K562 (cell line): ENCODE data around the gene SCAP. TPM values are rescaled to one million over a fixed set of nuclear protein-coding genes. Genes with fewer than 3 reads are reported as not detected.

ENCODE experiments used
- ATAC-seq: fragments of 200-7000 bp; cut with Tn5 transposase; 3 replicates; pipeline ENCODE4 v1.9.1; 2020; ENCODE audit warnings: moderate library complexity
- BruUV-seq: library from RNA; stranded (reverse); fragments of 400-500 nt; replicated peaks from 2 replicates; lab custom pipeline; 2021; lab: Mats Ljungman, UMichigan
- CTCF ChIA-PET: fragments of 300-600 bp; formaldehyde crosslinking; extraction: SDS; loops from one replicate; lab custom pipeline; 2021; ENCODE audit warnings: low intra/inter-chr PET ratio; lab: Yijun Ruan, JAX
- POLR2A ChIA-PET: fragments of 300-600, 350-650 bp; sonication (Branson Sonifier 250); formaldehyde crosslinking; extraction: SDS; loops from one replicate; lab custom pipeline; 2021; ENCODE audit warnings: antibody characterized with exemption, inconsistent platforms; lab: Yijun Ruan, JAX
- DNase-seq, 4 experiments: peaks; one replicate each; pipeline versions ENCODE4 v3.0.0 to v3.0.0-alpha.2; 2011 to 2018; ENCODE audit warnings: low spot score in 3 of 4, mixed read lengths in 3 of 4; ENCODE audit errors: extremely low read depth in 1 of 4
- FAIRE-seq: peaks from 2 replicates; lab custom pipeline; 2011; peaks lifted over from hg19 to GRCh38; lab: Jason Lieb, UNC
- H2AFZ ChIP-seq: 2 replicates; pipeline ENCODE4 v1.6.0; 2011; ENCODE audit warnings: low read depth, low read length, control low read depth, inconsistent platforms
- H3K27ac ChIP-seq: fragments of 200-600 bp; 3 replicates; pipeline ENCODE4 v1.8.0; 2011; ENCODE audit warnings: low read depth, mild to moderate bottlenecking, control low read depth, inconsistent platforms, low read length, moderate library complexity, mixed read lengths; ENCODE audit errors: extremely low read depth
- H3K27me3 ChIP-seq, 2 experiments: fragments of 300-600 bp in 1 of 2; 2 replicates in 1 of 2; 3 replicates in 1 of 2; pipeline versions ENCODE4 v1.6.0 to v1.8.0; 2011; ENCODE audit warnings: inconsistent platforms in 2 of 2, low read length in 2 of 2, mild to moderate bottlenecking in 1 of 2, mixed read lengths in 1 of 2, moderate library complexity in 1 of 2; ENCODE audit not compliant: control insufficient read depth in 2 of 2, insufficient read depth in 2 of 2
- H3K36me3 ChIP-seq: fragments of 300-600 bp; 3 replicates; pipeline ENCODE4 v1.8.0; 2011; ENCODE audit warnings: mild to moderate bottlenecking, low read length, inconsistent platforms; ENCODE audit not compliant: control insufficient read depth, insufficient read depth
- H3K4me1 ChIP-seq, 2 experiments: fragments of 200-600 bp in 1 of 2; replicated peaks in 1 of 2; 2 replicates in 1 of 2; 3 replicates in 1 of 2; pipeline versions ENCODE4 v1.5.1 to v1.8.0; 2011; ENCODE audit warnings: inconsistent platforms in 2 of 2, low read length in 2 of 2, mild to moderate bottlenecking in 1 of 2, mixed read lengths in 1 of 2, moderate library complexity in 1 of 2; ENCODE audit not compliant: control insufficient read depth in 2 of 2, insufficient read depth in 2 of 2
- H3K4me2 ChIP-seq: 2 replicates; pipeline ENCODE4 v1.6.1; 2011; ENCODE audit warnings: low read length, control low read depth, inconsistent platforms, mixed read lengths; ENCODE audit not compliant: insufficient read depth
- H3K4me3 ChIP-seq: fragments of 200-600 bp; sonication (generic), shearing (Covaris generic); 2 replicates; pipeline ENCODE4 v1.5.1; 2016; ENCODE audit warnings: control low read depth, inconsistent platforms
- H3K79me2 ChIP-seq: fragments of 200-600 bp; 3 replicates; pipeline ENCODE4 v1.8.0; 2011; ENCODE audit warnings: low read length, inconsistent platforms; ENCODE audit not compliant: control insufficient read depth, insufficient read depth
- H3K9ac ChIP-seq, 2 experiments: 2 replicates each; pipeline versions ENCODE4 v1.6.0 to v1.6.1; 2011; ENCODE audit warnings: low read depth in 2 of 2, low read length in 2 of 2, control low read depth in 1 of 2, inconsistent platforms in 1 of 2, mild to moderate bottlenecking in 1 of 2, mixed read lengths in 1 of 2; ENCODE audit not compliant: insufficient read depth in 1 of 2
- H3K9me1 ChIP-seq: one replicate; pipeline ENCODE4 v1.6.0; 2011; ENCODE audit warnings: inconsistent platforms, mild to moderate bottlenecking, low read length, moderate library complexity; ENCODE audit not compliant: control insufficient read depth, insufficient read depth
- H3K9me3 ChIP-seq: replicated peaks from 2 replicates; pipeline ENCODE4 v1.5.1; 2011; ENCODE audit warnings: low read depth, low read length, inconsistent platforms; ENCODE audit not compliant: control insufficient read depth, insufficient read depth
- H4K20me1 ChIP-seq: replicated peaks from 2 replicates; pipeline ENCODE4 v1.6.1; 2011; ENCODE audit warnings: low read length, inconsistent platforms, mixed read lengths; ENCODE audit not compliant: control insufficient read depth, insufficient read depth
- ARID1B ChIP-seq: fragments of 450-650 bp; IDR thresholded peaks from 2 replicates; pipeline ENCODE4 v1.6.1; 2016; ENCODE audit warnings: antibody characterized with exemption, mild to moderate bottlenecking, inconsistent platforms
- CBX3 ChIP-seq, 2 experiments: IDR thresholded peaks; 1 replicate in 1 of 2; 2 replicates in 1 of 2; pipeline ENCODE4 v1.6.1; 2012; ENCODE audit warnings: inconsistent platforms in 2 of 2, low read length in 2 of 2, borderline replicate concordance in 1 of 2, control low read depth in 1 of 2
- DMBX1 ChIP-seq: fragments of 250-450 bp; sonication (Bioruptor Pico); IDR thresholded peaks from 2 replicates; pipeline ENCODE4 v1.8.0; 2022; ENCODE audit warnings: inconsistent platforms, mild to moderate bottlenecking, moderate library complexity, borderline replicate concordance
- EGR1 ChIP-seq: fragments of 450-650 bp; conservative IDR thresholded peaks from 2 replicates; pipeline ENCODE4 v1.6.1; 2017; ENCODE audit warnings: mild to moderate bottlenecking
- FOXA3 ChIP-seq, 2 experiments: fragments of 450-650 bp in 1 of 2; sonication (generic) in 1 of 2; formaldehyde crosslinking; IDR thresholded peaks in 1 of 2; conservative IDR thresholded peaks in 1 of 2; 2 replicates each; pipeline versions ENCODE4 v1.4.0 to v1.8.0; 2020 to 2022; ENCODE audit warnings: mild to moderate bottlenecking in 2 of 2, missing genetic modification reagents in 1 of 2
- GATA2 ChIP-seq: sonication (generic); formaldehyde crosslinking; IDR thresholded peaks from 2 replicates; pipeline ENCODE4 v1.4.0; 2020; ENCODE audit warnings: mild to moderate bottlenecking, missing genetic modification reagents
- GTF3C2 ChIP-seq: IDR thresholded peaks from 3 replicates; pipeline ENCODE4 v1.6.1; 2011; ENCODE audit warnings: borderline replicate concordance, mild to moderate bottlenecking, moderate library complexity; ENCODE audit not compliant: insufficient read length; ENCODE audit errors: extremely low read depth
- KAT2B ChIP-seq: IDR thresholded peaks from one replicate; pipeline ENCODE4 v1.6.1; 2012; ENCODE audit warnings: low read depth, mild to moderate bottlenecking, control low read depth, inconsistent platforms, low read length, moderate library complexity
- KHSRP ChIP-seq: fragments of 450-650 bp; IDR thresholded peaks from 2 replicates; pipeline ENCODE4 v1.6.1; 2017
- MBD1 ChIP-seq: fragments of 250-450 bp; sonication (Bioruptor Pico); IDR thresholded peaks from 2 replicates; pipeline ENCODE4 v1.8.0; 2022; ENCODE audit warnings: inconsistent platforms
- MYNN ChIP-seq, 2 experiments: sonication (generic); formaldehyde crosslinking in 1 of 2; IDR thresholded peaks; 2 replicates each; pipeline versions ENCODE4 v1.5.0 to v1.6.1; 2016 to 2020; ENCODE audit warnings: antibody characterized with exemption in 1 of 2, missing genetic modification reagents in 1 of 2
- NCOA6 ChIP-seq: fragments of 450-650 bp; IDR thresholded peaks from 2 replicates; pipeline ENCODE4 v1.6.1; 2017; ENCODE audit warnings: mild to moderate bottlenecking
- TRIM28 ChIP-seq: fragments of 450-650 bp; IDR thresholded peaks from 2 replicates; pipeline ENCODE4 v1.6.1; 2017
- ZBTB34 ChIP-seq: fragments of 250-450 bp; sonication (Bioruptor Pico); IDR thresholded peaks from 2 replicates; pipeline ENCODE4 v1.8.0; 2021; ENCODE audit warnings: mild to moderate bottlenecking, moderate library complexity
- ZBTB7A ChIP-seq: IDR thresholded peaks from 2 replicates; pipeline ENCODE4 v1.6.1; 2011; ENCODE audit warnings: low read depth, mild to moderate bottlenecking, low read length, moderate library complexity, borderline replicate concordance; ENCODE audit not compliant: control insufficient read depth
- ZNF311 ChIP-seq: fragments of 250-450 bp; sonication (Bioruptor Pico); IDR thresholded peaks from 2 replicates; pipeline ENCODE4 v1.4.0; 2020; ENCODE audit warnings: mild to moderate bottlenecking, moderate library complexity
- in situ Hi-C: fragments of 300-500 bp; cut with MboI; formaldehyde crosslinking; loops from 4 replicates; pipeline ENCODE4 v1.15.0; 2018; ENCODE audit warnings: inconsistent platforms, mixed read lengths
- intact Hi-C: fragments of 100-400 bp; cut with micrococcal nuclease; formaldehyde crosslinking; loops from 2 replicates; pipeline ENCODE4 v1.14.2; 2022
- polyA plus RNA-seq, 8 experiments: library from polyadenylated mRNA; depleted of rRNA in 4 of 8; stranded (reverse) in 5 of 8; unstranded in 3 of 8; fragments of >200 nt; fragmentation: Nextera tagmentation in 2 of 8; fragmentation: Illumina TruSeq in 1 of 8; extraction: Ambion mirVana in 2 of 8; extraction: Trizol in 1 of 8; gene quantifications; 2 replicates each; pipeline versions ENCODE4 v1.2.1 to v1.2.3, GENCODE V29; 2011 to 2014; ENCODE audit warnings: inconsistent platforms in 1 of 8, missing spikeins in 1 of 8
- total RNA-seq, 7 experiments: library from RNA; depleted of rRNA in 6 of 7; stranded (reverse); fragments of >200 nt in 6 of 7; fragmentation: Illumina TruSeq in 2 of 7; extraction: Trizol in 2 of 7; gene quantifications; 2 replicates each; pipeline versions ENCODE4 v1.2.1 to v1.2.3, GENCODE V29; 2011 to 2021; ENCODE audit warnings: low replicate concordance in 1 of 7

The SCAP gene
- total and polyA plus RNA-seq, 9 of the 15 experiments (the other 6 are each of a cell fraction or from before 2014, with no cell fraction given): 2.6 to 104 (median 37.8) TPM

GRCh38 chr3:47503033-47503432 is 27.3 kb upstream of the SCAP start (continued):
- TF ChIP-seq DMBX1 (CRISPR knock-in tag) (peak; percentile 85; the same call in 1 of the 2 replicates), ZBTB34 (CRISPR knock-in tag) (no peak), EGR1 (peak; percentile 94), NCOA6 (no peak), KHSRP (no peak), GATA2 (CRISPR knock-in tag) (peak; percentile 68), ARID1B (peak; percentile 92), MYNN (IDR thresholded peaks at IDR 0.05) (peak; percentile 60; the same call in 1 of the 2 replicates), MYNN (CRISPR knock-in tag; IDR thresholded peaks at IDR 0.05) (no peak), ZBTB7A (peak; percentile 60; the same call in 1 of the 2 replicates), CBX3 (IDR thresholded peaks at IDR 0.05; ENCODE audit: borderline replicate concordance in 1 of 2, low read length in 2 of 2) (peak in 1 of 2 experiments; percentile 88; a peak in 1 of 3 replicates)

GRCh38 chr3:47496892-47497291 is 21.2 kb upstream of the SCAP start:
- ChIA-PET CTCF (no interaction called here), POLR2A (interaction anchor here (1.1 to 1.7 kb wide), 2 partner anchors 9 to 15 kb away, joined by 3 read pairs; no protein-coding TSS in a partner anchor)
- Histone ChIP-seq H3K4me2 (no peak overlapping the region), H3K27ac (no peak overlapping the region), H3K4me3 (no peak overlapping the region), H4K20me1 (no peaks in the 10 kb centered on the region), H2AFZ (no peak overlapping the region), H3K9me3 (no peaks in the 10 kb centered on the region), H3K27me3 (no peaks in the 10 kb centered on the region), H3K9ac (no peak overlapping the region), H3K9me1 (no peaks in the 10 kb centered on the region), H3K79me2 (peaks cover 2% of the 10 kb centered on the region; the same call in 1 of the 3 replicates), H3K36me3 (peaks cover 75% of the 10 kb centered on the region), H3K4me1 (peaks cover 2 to 3% of the 10 kb centered on the region in 2 experiments; a peak in 3 of 5 replicates)
- FAIRE-seq: peak; percentile 15
- intact Hi-C loops: no loop called here
- no peak for DNase-seq
- ATAC-seq: no peak
- no TSS peak for BruUV-seq
- in situ Hi-C loops: no loop called here
- TF ChIP-seq GTF3C2 (no peak), KAT2B (no peak), TRIM28 (no peak), ZNF311 (CRISPR knock-in tag) (no peak), FOXA3 (CRISPR knock-in tag; conservative IDR thresholded peaks at IDR 0.05 in 1 of 2, IDR thresholded peaks at IDR 0.05 in 1 of 2) (no peak), MBD1 (CRISPR knock-in tag) (no peak)
